ENCODE measurements around the gene EML6. TPM values are rescaled to one million over a fixed set of nuclear protein-coding genes. Genes with fewer than 3 reads are reported as not detected.

EML6 gene
- polyA plus RNA-seq, 4 donors = 0.54 to 6.3 (median 1.1) TPM

DNA sequence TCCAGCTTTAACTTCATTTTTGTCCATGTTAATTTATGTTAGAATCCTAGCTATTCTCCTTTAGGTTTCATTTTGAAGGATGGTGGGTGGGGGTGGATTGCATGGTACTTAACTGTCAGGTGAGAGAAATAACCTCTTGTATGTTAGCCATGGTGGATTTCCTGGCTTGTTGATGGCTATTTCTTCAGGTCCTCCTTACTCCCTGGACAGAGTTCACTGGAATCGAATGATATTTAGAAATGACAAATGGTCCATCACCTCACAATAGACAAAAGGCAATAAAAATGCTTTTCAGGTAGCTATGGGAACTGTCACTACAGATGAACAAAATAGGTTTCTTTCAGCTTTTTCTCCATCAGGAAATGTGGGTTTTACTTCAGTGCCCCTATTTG is 91.7 kb downstream of the EML6 start:
- no peaks in the 10 kb centered on the region for H3K4me1 ChIP-seq (ENCODE audit: control insufficient read depth in 3 of 3, insufficient read depth in 2 of 3, low read depth in 1 of 3, low read length in 2 of 3)
- no peak overlapping the region for H3K4me3 ChIP-seq (ENCODE audit: low read depth in 1 of 3, low read length in 3 of 3)
- H3K9me3 ChIP-seq (ENCODE audit: control insufficient read depth in 2 of 2, insufficient read depth in 1 of 2, low read depth in 1 of 2, low read length in 1 of 2) = no peaks in the 10 kb centered on the region
- no peaks in the 10 kb centered on the region for H3K36me3 ChIP-seq (ENCODE audit: control insufficient read depth in 3 of 3, insufficient read depth in 2 of 3, low read depth in 1 of 3, low read length in 3 of 3)
- H3K27me3 ChIP-seq (ENCODE audit: control insufficient read depth in 3 of 3, insufficient read depth in 3 of 3, low read length in 3 of 3) = no peaks in the 10 kb centered on the region
- H3K27ac ChIP-seq (ENCODE audit: low read depth in 1 of 3, low read length in 2 of 3) = no peak overlapping the region
- FAIRE-seq (no peak), DNase-seq (no peak)
- 88 to 90% (median 89%) methylated on average over 1 of the region's 1 CpG for WGBS, 3 donors

DNA sequence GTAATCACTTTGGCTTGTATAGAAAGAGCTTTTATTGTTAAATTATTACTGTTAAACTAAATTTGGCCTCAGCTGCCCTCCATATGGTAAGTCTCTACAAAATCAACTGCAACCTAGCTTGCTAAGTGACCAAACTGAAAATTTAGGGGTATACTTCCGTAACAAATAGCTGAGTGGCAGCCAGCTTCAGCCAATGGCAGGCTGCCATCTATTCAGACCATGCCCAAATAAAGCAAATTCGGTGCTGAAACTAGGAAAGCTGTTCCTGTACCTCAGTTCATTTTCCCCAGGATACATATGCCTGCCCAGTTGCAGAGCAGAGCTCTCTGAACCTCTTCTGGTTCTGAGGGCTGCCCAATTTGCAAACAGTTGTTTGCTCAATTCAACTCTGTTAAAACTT is 94.8 kb downstream of the EML6 start:
- H3K9me3 ChIP-seq (ENCODE audit: control insufficient read depth in 2 of 2, insufficient read depth in 1 of 2, low read depth in 1 of 2, low read length in 1 of 2) = no peaks in the 10 kb centered on the region
- FAIRE-seq (no peak), DNase-seq (no peak)
- no peak overlapping the region for H3K4me3 ChIP-seq (ENCODE audit: low read depth in 1 of 3, low read length in 3 of 3)
- no peak overlapping the region for H3K27ac ChIP-seq (ENCODE audit: low read depth in 1 of 3, low read length in 2 of 3)
- no peaks in the 10 kb centered on the region for H3K36me3 ChIP-seq (ENCODE audit: control insufficient read depth in 3 of 3, insufficient read depth in 2 of 3, low read depth in 1 of 3, low read length in 3 of 3)
- H3K27me3 ChIP-seq (ENCODE audit: control insufficient read depth in 3 of 3, insufficient read depth in 3 of 3, low read length in 3 of 3) = no peaks in the 10 kb centered on the region
- 66 to 84% (median 79%) methylated on average over 2 of the region's 2 CpGs for WGBS, 3 donors
- H3K4me1 ChIP-seq (ENCODE audit: control insufficient read depth in 3 of 3, insufficient read depth in 2 of 3, low read depth in 1 of 3, low read length in 2 of 3) = no peaks in the 10 kb centered on the region

DNA sequence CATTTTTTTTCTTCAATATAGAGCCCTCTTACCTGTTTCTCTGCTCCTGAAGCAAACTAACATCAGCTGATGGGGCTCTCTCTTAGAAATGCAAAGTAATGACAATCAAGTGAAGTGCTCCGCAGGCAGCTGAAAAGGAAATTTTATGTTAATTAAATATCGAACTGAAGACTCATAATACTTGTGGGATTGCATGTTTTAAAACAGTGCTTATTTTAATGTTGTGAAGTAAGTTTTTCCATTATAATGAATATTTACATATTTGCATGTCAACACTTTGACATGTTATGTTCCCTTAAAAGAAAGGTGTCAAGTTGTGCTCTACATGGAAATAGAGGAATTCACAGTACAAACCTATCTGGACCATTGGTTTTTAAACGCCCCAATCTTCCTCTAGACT is 97.1 kb downstream of the EML6 start:
- no peak for FAIRE-seq
- H3K36me3 ChIP-seq (ENCODE audit: control insufficient read depth in 3 of 3, insufficient read depth in 2 of 3, low read depth in 1 of 3, low read length in 3 of 3) = no peaks in the 10 kb centered on the region
- 84 to 92% (median 89%) methylated on average over 3 of the region's 3 CpGs for WGBS, 3 donors

DNA sequence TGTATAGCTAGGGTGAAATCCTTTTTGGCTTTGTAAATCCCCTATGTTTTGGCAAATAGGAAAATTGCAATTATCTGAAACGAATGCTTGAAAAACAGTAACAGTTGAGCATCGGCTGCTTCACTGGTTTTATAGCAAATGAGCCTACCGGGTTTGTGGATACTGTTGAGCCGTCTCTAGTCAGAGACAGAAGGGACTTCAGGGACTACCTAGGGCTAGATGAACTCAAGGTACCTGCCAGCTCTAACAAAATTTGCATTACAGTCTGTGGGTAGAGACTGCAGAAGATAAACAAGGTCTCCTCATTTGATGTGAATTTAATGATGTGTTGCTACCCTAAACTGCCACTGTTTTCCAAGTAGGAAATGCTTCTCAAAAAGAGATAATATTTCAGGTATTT is 101.1 kb downstream of the EML6 start:
- no peaks in the 10 kb centered on the region for H3K27me3 ChIP-seq (ENCODE audit: control insufficient read depth in 3 of 3, insufficient read depth in 3 of 3, low read length in 3 of 3)
- no peak for DNase-seq
- no peaks in the 10 kb centered on the region for H3K36me3 ChIP-seq (ENCODE audit: control insufficient read depth in 3 of 3, insufficient read depth in 2 of 3, low read depth in 1 of 3, low read length in 3 of 3)
- H3K4me1 ChIP-seq (ENCODE audit: control insufficient read depth in 3 of 3, insufficient read depth in 2 of 3, low read depth in 1 of 3, low read length in 2 of 3) = no peaks in the 10 kb centered on the region
- H3K27ac ChIP-seq (ENCODE audit: low read depth in 1 of 3, low read length in 2 of 3) = no peak overlapping the region
- FAIRE-seq = no peak
- WGBS, 3 donors = 85 to 94% (median 92%) methylated on average over 4 of the region's 4 CpGs
- no peaks in the 10 kb centered on the region for H3K9me3 ChIP-seq (ENCODE audit: control insufficient read depth in 2 of 2, insufficient read depth in 1 of 2, low read depth in 1 of 2, low read length in 1 of 2)
- H3K4me3 ChIP-seq (ENCODE audit: low read depth in 1 of 3, low read length in 3 of 3) = no peak overlapping the region

More for the DNA sequence above, 97.1 kb downstream of the EML6 start:
- no peak for DNase-seq
- no peak overlapping the region for H3K27ac ChIP-seq (ENCODE audit: low read depth in 1 of 3, low read length in 2 of 3)
- H3K4me1 ChIP-seq (ENCODE audit: control insufficient read depth in 3 of 3, insufficient read depth in 2 of 3, low read depth in 1 of 3, low read length in 2 of 3) = no peaks in the 10 kb centered on the region
- no peaks in the 10 kb centered on the region for H3K9me3 ChIP-seq (ENCODE audit: control insufficient read depth in 2 of 2, insufficient read depth in 1 of 2, low read depth in 1 of 2, low read length in 1 of 2)
- H3K4me3 ChIP-seq (ENCODE audit: low read depth in 1 of 3, low read length in 3 of 3) = no peak overlapping the region
- H3K27me3 ChIP-seq (ENCODE audit: control insufficient read depth in 3 of 3, insufficient read depth in 3 of 3, low read length in 3 of 3) = no peaks in the 10 kb centered on the region

DNA sequence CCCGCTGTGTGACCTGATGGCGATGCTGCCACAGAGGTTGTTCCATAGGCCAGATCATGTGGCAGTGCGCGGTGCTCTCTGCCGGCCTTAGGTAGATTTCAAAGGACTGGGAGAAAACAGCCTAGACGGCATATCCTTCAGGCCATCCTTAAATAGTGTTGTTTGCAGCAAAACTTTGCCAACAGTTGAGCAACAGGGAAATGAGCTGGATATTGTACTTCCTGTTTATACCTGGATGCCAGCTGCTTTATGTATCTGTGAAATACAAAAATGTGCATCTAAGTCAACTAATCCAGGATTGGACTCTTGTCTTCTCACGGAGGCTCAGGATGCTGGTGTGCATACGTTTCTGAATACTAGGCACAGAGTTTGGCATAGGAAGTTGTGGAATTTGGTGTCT is 107.1 kb downstream of the EML6 start:
- Histone ChIP-seq H3K27me3 (ENCODE audit: control insufficient read depth in 3 of 3, insufficient read depth in 3 of 3, low read length in 3 of 3) (no peaks in the 10 kb centered on the region), H3K36me3 (ENCODE audit: control insufficient read depth in 3 of 3, insufficient read depth in 2 of 3, low read depth in 1 of 3, low read length in 3 of 3) (no peaks in the 10 kb centered on the region), H3K4me3 (ENCODE audit: low read depth in 1 of 3, low read length in 3 of 3) (no peak overlapping the region), H3K9me3 (ENCODE audit: control insufficient read depth in 2 of 2, insufficient read depth in 1 of 2, low read depth in 1 of 2, low read length in 1 of 2) (no peaks in the 10 kb centered on the region), H3K4me1 (ENCODE audit: control insufficient read depth in 3 of 3, insufficient read depth in 2 of 3, low read depth in 1 of 3, low read length in 2 of 3) (no peaks in the 10 kb centered on the region), H3K27ac (ENCODE audit: low read depth in 1 of 3, low read length in 2 of 3) (no peak overlapping the region)
- WGBS, 3 donors = 90 to 91% (median 91%) methylated on average over 8 of the region's 8 CpGs
- no peak for FAIRE-seq
- DNase-seq = no peak

DNA sequence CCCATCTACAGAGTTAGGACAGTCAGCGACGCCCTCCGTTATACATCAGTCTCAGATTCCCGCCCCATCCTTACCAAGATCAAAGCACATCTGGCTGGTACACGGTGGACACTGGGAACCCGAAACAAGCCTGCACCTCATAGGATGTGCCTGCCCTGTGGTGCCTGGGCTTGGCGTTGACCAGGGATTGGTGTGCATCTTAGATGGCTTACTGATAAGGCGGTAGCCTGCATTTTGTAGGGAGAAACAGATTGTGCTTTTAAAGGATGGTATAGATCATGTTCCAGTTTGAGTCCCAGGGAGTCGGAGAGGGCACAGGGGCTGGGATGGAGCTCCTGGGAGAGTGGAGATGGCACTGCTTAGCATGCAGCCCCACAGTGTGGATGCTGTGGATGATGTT is 108.0 kb downstream of the EML6 start:
- Histone ChIP-seq H3K27ac (ENCODE audit: low read depth in 1 of 3, low read length in 2 of 3) (no peak overlapping the region), H3K27me3 (ENCODE audit: control insufficient read depth in 3 of 3, insufficient read depth in 3 of 3, low read length in 3 of 3) (no peaks in the 10 kb centered on the region), H3K9me3 (ENCODE audit: control insufficient read depth in 2 of 2, insufficient read depth in 1 of 2, low read depth in 1 of 2, low read length in 1 of 2) (no peaks in the 10 kb centered on the region), H3K36me3 (ENCODE audit: control insufficient read depth in 3 of 3, insufficient read depth in 2 of 3, low read depth in 1 of 3, low read length in 3 of 3) (no peaks in the 10 kb centered on the region), H3K4me3 (ENCODE audit: low read depth in 1 of 3, low read length in 3 of 3) (no peak overlapping the region), H3K4me1 (ENCODE audit: control insufficient read depth in 3 of 3, insufficient read depth in 2 of 3, low read depth in 1 of 3, low read length in 2 of 3) (no peaks in the 10 kb centered on the region)
- FAIRE-seq (no peak), DNase-seq (no peak)
- 93 to 96% (median 95%) methylated on average over 9 of the region's 9 CpGs for WGBS, 3 donors

DNA sequence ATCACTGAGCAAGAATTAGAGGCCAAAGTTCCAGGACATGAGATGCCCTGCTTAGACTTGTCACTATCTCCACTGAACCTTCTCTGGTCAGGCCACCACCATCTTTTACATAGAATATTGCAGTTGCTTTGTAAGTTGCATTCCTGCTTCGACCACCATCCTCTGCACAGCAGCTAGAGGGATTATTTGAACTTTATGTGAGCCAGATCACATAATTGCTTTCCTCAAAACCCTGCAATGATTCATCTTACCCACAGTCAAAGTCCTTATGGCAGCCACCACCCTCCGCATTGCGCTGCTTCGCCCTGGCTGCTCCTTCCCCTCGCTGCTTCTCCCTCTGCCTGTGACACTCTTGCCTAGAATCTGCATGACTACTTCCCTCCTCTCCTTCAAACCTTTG is 111.3 kb downstream of the EML6 start:
- DNase-seq (peak in 1 of 2 donors; percentile 35), FAIRE-seq (no peak)
- Histone ChIP-seq H3K27ac (ENCODE audit: low read depth in 1 of 3, low read length in 2 of 3) (no peak overlapping the region), H3K36me3 (ENCODE audit: control insufficient read depth in 3 of 3, insufficient read depth in 2 of 3, low read depth in 1 of 3, low read length in 3 of 3) (no peaks in the 10 kb centered on the region), H3K4me1 (ENCODE audit: control insufficient read depth in 3 of 3, insufficient read depth in 2 of 3, low read depth in 1 of 3, low read length in 2 of 3) (no peaks in the 10 kb centered on the region), H3K27me3 (ENCODE audit: control insufficient read depth in 3 of 3, insufficient read depth in 3 of 3, low read length in 3 of 3) (no peaks in the 10 kb centered on the region), H3K4me3 (ENCODE audit: low read depth in 1 of 3, low read length in 3 of 3) (no peak overlapping the region), H3K9me3 (ENCODE audit: control insufficient read depth in 2 of 2, insufficient read depth in 1 of 2, low read depth in 1 of 2, low read length in 1 of 2) (no peaks in the 10 kb centered on the region)
- 90 to 96% (median 93%) methylated on average over 5 of the region's 5 CpGs for WGBS, 3 donors

DNA sequence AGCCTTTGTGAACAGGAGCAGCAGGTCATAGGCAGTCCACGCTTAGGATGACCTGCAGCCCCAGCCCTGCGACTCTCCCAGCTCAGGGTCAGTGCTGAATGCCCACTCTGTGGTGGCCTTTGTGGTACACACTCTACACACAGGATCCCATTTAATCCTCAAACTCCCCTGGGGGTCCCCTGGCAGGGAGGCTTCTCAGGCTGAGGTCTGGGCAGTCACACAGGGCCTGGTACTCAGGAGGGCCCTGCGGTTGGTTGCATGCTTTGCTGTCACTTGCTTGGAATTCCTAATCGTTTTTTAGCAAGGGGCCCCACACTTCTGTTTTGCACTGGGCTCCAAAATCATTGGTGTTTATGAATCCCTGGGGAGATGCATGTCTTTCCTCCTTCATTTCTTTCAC is 113.0 kb downstream of the EML6 start:
- no peaks in the 10 kb centered on the region for H3K4me1 ChIP-seq (ENCODE audit: control insufficient read depth in 3 of 3, insufficient read depth in 2 of 3, low read depth in 1 of 3, low read length in 2 of 3)
- WGBS, 3 donors = 81 to 83% (median 81%) methylated on average over 4 of the region's 4 CpGs
- no peak overlapping the region for H3K27ac ChIP-seq (ENCODE audit: low read depth in 1 of 3, low read length in 2 of 3)
- H3K4me3 ChIP-seq (ENCODE audit: low read depth in 1 of 3, low read length in 3 of 3) = no peak overlapping the region
- no peak for FAIRE-seq
- DNase-seq = no peak
- no peaks in the 10 kb centered on the region for H3K9me3 ChIP-seq (ENCODE audit: control insufficient read depth in 2 of 2, insufficient read depth in 1 of 2, low read depth in 1 of 2, low read length in 1 of 2)
- H3K36me3 ChIP-seq (ENCODE audit: control insufficient read depth in 3 of 3, insufficient read depth in 2 of 3, low read depth in 1 of 3, low read length in 3 of 3) = no peaks in the 10 kb centered on the region
- H3K27me3 ChIP-seq (ENCODE audit: control insufficient read depth in 3 of 3, insufficient read depth in 3 of 3, low read length in 3 of 3) = no peaks in the 10 kb centered on the region

DNA sequence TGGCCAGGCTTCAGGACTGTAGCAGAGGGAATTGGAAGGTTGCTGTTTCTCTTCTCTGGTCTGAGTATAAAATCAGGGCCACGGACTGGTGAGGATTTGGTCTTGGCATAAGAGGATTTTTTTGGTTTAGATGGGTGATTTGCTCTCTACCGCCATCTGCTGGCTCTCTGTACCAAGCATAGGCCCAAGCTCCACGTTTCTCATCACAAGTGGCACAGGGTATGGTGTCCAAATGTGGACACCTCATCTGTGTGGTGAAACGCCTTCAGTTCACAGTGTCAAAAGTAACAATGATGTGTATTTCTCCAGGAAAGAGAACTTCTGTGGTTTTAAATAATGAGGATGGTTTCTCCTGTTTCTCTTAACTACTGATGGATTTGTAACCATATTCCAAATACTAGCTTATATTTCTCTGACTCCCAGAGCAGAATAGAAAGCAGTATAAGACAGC is 115.1 kb downstream of the EML6 start:
- Histone ChIP-seq H3K4me3 (ENCODE audit: low read depth in 1 of 3, low read length in 3 of 3) (no peak overlapping the region), H3K27me3 (ENCODE audit: control insufficient read depth in 3 of 3, insufficient read depth in 3 of 3, low read length in 3 of 3) (no peaks in the 10 kb centered on the region), H3K27ac (ENCODE audit: low read depth in 1 of 3, low read length in 2 of 3) (no peak overlapping the region), H3K9me3 (ENCODE audit: control insufficient read depth in 2 of 2, insufficient read depth in 1 of 2, low read depth in 1 of 2, low read length in 1 of 2) (no peaks in the 10 kb centered on the region), H3K4me1 (ENCODE audit: control insufficient read depth in 3 of 3, insufficient read depth in 2 of 3, low read depth in 1 of 3, low read length in 2 of 3) (no peaks in the 10 kb centered on the region), H3K36me3 (ENCODE audit: control insufficient read depth in 3 of 3, insufficient read depth in 2 of 3, low read depth in 1 of 3, low read length in 3 of 3) (no peaks in the 10 kb centered on the region)
- FAIRE-seq (no peak), DNase-seq (peak; percentile 58 to 65)
- 1 to 5% (median 2%) methylated on average over 4 of the region's 4 CpGs for WGBS, 3 donors

All from small intestine (tissue), 7 donors.